NCI-H2029 treated with DMSO at 0.1 percent for 48 hours (cell line): Measurements from ENCODE around the gene UBC.

ENCODE experiments used
- DNase-seq: peaks from one replicate; lab custom pipeline; 2025; lab: John Stamatoyannopoulos, UW

UBC gene

DNA sequence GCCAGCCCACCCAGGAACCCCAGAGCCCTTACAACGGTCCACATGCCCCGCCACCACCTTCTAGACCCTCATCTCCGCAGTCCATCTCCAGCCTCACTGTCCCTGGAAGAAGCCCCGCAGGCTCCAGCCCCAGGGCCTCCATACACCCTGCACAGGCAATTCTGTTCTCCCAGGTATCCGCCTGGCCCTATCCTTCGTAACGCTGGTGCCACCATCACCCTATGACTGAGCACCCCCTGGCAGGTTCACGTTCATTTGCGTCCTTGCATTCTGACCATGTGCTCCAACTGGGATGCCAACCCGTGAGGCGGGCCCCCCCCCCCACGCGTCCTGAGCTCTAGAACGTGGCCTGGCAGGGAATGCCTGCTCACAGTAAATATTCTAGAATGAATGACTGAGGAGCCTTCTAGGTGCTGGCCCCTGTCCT, 50.1 kb downstream of the UBC start:
- no peak for DNase-seq

DNA sequence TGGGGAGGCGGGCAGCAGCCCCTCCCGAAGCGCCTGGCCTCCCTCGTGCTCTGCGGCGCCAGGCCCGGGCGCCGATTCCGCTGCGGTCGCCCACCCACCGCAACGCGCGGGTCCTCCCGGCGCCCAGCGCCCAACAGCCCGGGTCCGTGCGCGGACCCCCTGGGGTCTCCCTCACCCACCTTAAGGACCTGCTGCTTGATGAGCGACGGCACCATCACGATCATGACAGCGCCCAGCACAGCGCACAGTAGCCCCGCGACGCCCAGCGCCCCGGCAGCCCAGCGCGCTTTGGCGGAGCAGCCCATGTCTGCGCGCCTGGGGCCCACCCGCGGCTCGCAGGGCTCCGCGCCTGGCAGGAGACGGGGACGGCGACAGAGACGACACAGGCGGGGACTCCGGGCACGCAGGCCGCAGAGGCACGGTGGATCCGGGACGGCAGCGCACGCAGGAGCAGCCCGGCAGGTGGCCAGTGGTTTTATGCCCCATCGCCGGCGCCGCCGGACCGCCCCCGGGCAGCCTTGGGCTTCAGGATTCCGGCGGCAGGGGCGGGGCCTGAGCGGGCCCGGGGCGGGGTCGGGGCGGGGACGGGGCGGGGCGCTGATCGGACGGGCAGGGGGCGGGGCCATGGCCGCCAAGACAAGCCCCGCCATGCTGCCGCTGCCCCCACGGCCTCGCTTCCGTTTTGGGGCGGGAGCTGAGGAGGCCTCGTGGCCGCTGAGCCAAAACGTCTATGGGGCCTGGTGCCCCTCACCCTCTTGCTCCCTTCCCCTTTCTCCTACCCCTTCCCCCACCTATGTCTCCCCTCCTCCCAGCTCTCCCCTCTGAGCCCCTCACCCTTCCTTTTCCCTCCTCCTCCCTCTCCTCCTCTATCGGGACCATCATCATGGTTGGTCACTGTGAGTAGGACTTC, 50.8 kb downstream of the UBC start, which contains the start of gene SCARB1:
Gene SCARB1, minus strand, starts transcription at position 449 of the 910 bp plus-strand sequence. Its CDS starts 144 bp downstream, at position 305.
- peak; percentile 13 for DNase-seq

DNA sequence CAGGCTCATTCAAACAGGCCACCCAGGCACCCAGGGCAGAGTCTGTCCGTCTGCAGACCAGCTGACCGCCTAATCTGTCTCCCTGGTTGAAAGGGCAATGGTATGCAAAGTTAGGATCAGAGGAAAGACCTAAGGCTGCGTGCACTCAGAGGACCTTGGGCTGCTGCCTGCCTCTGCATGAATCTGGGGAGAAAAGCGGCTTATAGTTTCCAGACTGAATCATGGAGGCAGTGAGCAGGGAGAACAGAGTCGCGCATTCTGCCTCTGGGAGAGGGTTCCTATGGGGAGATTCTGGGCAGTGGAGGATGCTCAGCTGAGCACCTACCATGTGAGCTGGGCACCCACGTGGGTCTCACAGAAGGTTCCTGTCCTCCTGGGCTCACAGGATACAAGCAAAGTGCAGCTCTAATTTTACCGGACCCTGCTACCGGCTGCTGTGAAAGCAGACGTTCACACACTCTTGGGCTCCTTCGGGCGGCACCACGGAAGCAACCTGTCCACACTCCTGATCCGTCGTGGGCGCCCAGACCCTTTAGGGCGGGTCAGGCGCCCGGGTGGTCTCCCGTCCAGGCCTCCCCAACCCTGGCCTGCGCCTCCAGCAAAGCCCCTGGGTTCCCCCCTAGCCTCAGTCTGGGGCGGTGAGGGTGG, 51.6 kb downstream of the UBC start:
- no peak for DNase-seq

DNA sequence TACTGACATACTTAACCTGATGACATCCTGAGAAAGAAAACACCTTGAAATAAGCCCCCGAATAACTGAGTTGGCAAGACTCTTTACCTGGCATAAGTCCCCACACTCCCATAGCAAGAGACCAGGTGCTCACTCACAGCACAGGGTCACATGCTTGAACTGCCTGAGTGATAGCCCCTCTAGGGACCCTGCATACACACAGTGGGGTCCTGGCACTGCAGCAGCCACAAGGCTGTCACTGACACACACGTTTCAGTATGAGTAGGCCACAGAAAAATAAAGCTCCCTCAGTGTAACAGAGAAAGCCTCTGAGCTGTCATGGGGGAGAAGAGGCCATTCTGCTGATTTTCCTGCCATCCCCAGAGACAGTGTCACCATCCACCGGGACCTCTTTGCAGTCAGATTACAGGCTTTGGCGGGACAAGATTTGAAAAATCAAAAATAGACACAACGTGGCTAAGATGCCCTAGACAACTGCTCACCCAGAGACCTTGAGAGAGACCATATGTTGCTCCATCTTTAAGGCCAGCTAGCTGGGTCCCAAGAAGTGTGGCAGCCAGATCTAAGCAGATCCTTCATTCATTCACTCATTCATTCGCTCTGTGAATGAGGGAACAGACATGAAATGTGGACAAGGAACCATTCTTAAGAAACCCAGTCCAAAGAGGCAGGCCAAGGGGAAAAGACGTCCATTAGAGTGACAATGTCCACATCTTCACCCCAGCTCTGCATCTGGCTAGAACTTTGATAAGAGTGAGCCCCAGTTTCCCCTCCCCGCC, 52.4 kb downstream of the UBC start:
- DNase-seq: no peak
